GM12891 (cell line): ENCODE results near the gene MYO6.

ENCODE experiments used
- PAX5 ChIP-seq: IDR thresholded peaks from 2 replicates; pipeline ENCODE4 v1.6.1; 2011; ENCODE audit warnings: low read length, moderate library complexity, mild to moderate bottlenecking; ENCODE audit not compliant: insufficient read depth, severe bottlenecking
- POLR2A ChIP-seq: IDR thresholded peaks from 2 replicates; pipeline ENCODE4 v1.6.1; 2011; ENCODE audit warnings: low read depth, low read length, control low read depth
- POLR2AphosphoS5 ChIP-seq: IDR thresholded peaks from 2 replicates; pipeline ENCODE4 v1.6.1; 2011; ENCODE audit warnings: low read depth, low read length, control low read depth
- TAF1 ChIP-seq: IDR thresholded peaks from 2 replicates; pipeline ENCODE4 v1.6.1; 2011; ENCODE audit warnings: low read depth, low read length, control low read depth

DNA sequence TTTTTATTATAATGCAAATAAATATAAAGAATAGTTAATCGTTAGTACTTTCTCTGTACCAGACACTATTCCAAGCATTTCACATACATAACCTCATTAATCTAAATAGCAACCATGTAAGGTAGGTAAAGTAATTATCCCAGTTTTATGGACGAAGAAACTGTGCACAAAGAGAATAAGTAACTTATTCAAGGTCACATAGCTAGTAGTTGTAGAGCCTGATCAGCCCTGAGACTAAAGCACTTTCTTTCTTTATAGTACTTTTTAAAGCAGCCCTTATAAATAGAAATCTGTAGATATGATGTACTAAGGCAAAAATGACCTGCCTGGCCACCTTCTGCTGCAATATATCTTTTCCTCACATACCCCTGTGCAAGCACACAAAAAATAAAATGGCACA, 104.8 kb downstream of the MYO6 start:
- TF ChIP-seq POLR2A (no peak), POLR2AphosphoS5 (no peak), TAF1 (no peak), PAX5 (no peak)
